DOHH2 (cell line): ENCODE data around the gene MAZ.

Source experiments
- CTCF ChIP-seq: fragments of 200-600 bp; sonication (generic); IDR thresholded peaks from one replicate; pipeline ENCODE4 v1.5.1; 2014; ENCODE audit warnings: antibody characterized with exemption, mild to moderate bottlenecking, low read depth, low read length; ENCODE audit not compliant: poor library complexity, severe bottlenecking
- EZH2phosphoT487 ChIP-seq: fragments of 200-600 bp; sonication (generic); IDR thresholded peaks from 2 replicates; pipeline ENCODE4 v1.6.1; 2017; ENCODE audit warnings: borderline replicate concordance, mild to moderate bottlenecking, antibody characterized with exemption, low read length, moderate library complexity, mixed read lengths

GRCh38 chr16:29819506-29819905 lies 13.2 kb downstream of the MAZ start:
- no peak for TF ChIP-seq EZH2phosphoT487
- TF ChIP-seq CTCF: no peak
